ENCODE measurements around the gene ULBP2.
"Not testable (repeated sequence)": the region's sequence is repeated elsewhere in the genome, so short reads cannot be mapped to it uniquely, and the experiment has no call there.

GRCh38 chr6:149954984-149955653, 13.3 kb downstream of the ULBP2 start:
- not testable (repeated sequence) for TF ChIP-seq PATZ1 (CRISPR knock-in tag; IDR thresholded peaks at IDR 0.05; ENCODE audit: borderline replicate concordance); RARB (CRISPR knock-in tag; IDR thresholded peaks at IDR 0.05); BACH2 (CRISPR knock-in tag; IDR thresholded peaks at IDR 0.05; ENCODE audit: borderline replicate concordance)

Data from SK-N-SH treated with all-trans-retinoic acid at 6 μM for 48 hours (cell line).